RWPE2 (cell line): ENCODE data around the gene ITK.
"Not testable (repeated sequence)": the region's sequence is repeated elsewhere in the genome, so short reads cannot be mapped to it uniquely, and the experiment has no call there.

Experiments
- ATAC-seq: fragments of 200-7000 bp; cut with Tn5 transposase; 3 replicates; pipeline ENCODE4 v1.9.1; 2021; ENCODE audit warnings: low read depth
- DNase-seq: peaks from one replicate; pipeline ENCODE4 v3.0.0-alpha.2; 2020; ENCODE audit warnings: low spot score
- H3K27ac ChIP-seq: fragments of 450-650 bp; 2 replicates; pipeline ENCODE4 v1.5.1; 2017; ENCODE audit warnings: mild to moderate bottlenecking; ENCODE audit not compliant: poor library complexity, severe bottlenecking
- H3K27me3 ChIP-seq: fragments of 250-450 bp; sonication (Bioruptor Pico); 2 replicates; pipeline ENCODE4 v1.5.1; 2021; ENCODE audit warnings: mild to moderate bottlenecking, moderate library complexity; ENCODE audit not compliant: insufficient read depth, poor library complexity, severe bottlenecking
- H3K36me3 ChIP-seq: fragments of 250-450 bp; sonication (Bioruptor Pico); 2 replicates; pipeline ENCODE4 v1.5.1; 2020; ENCODE audit warnings: low read depth, mild to moderate bottlenecking, moderate library complexity
- H3K4me1 ChIP-seq: fragments of 250-450 bp; sonication (Bioruptor Pico); 2 replicates; pipeline ENCODE4 v1.5.1; 2021; ENCODE audit warnings: mild to moderate bottlenecking, moderate library complexity; ENCODE audit not compliant: insufficient read depth, poor library complexity, severe bottlenecking
- H3K4me3 ChIP-seq: fragments of 250-450 bp; sonication (Bioruptor Pico); 2 replicates; pipeline ENCODE4 v1.5.1; 2021; ENCODE audit warnings: mild to moderate bottlenecking, moderate library complexity; ENCODE audit not compliant: severe bottlenecking
- H3K9me3 ChIP-seq: fragments of 250-450 bp; sonication (Bioruptor Pico); 2 replicates; pipeline ENCODE4 v1.5.1; 2021; ENCODE audit warnings: mild to moderate bottlenecking, moderate library complexity; ENCODE audit not compliant: severe bottlenecking
- TF ChIP-seq, protein P1 (sequence below): fragments of 450-650 bp; IDR thresholded peaks from one replicate; pipeline ENCODE4 v1.5.1; 2017; ENCODE audit warnings: mild to moderate bottlenecking, moderate library complexity; ENCODE audit not compliant: poor library complexity, severe bottlenecking

Gene ITK

DNA sequence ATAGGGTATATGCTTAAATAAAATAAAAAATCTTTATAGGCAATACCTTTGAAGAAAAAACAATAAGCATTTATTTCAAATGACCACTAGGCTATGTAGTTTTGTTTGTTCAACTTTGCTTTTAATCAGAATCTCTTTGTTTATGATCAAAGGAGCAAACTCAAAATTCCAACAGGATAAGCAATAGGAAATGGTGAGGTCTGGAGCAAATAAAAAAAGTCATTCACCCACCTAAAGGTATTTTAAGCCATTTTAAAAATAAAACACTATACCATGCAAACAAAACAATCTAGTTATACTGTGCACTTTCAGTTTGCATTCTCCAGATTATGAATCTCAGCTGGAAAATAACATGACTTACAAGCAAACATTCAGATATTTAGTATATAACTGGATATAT, 50.0 kb downstream of the ITK start:
- Histone ChIP-seq H3K4me1 (peaks cover 3% of the 10 kb centered on the region), H3K27ac (no peak overlapping the region), H3K36me3 (no peaks in the 10 kb centered on the region), H3K9me3 (no peaks in the 10 kb centered on the region), H3K27me3 (no peaks in the 10 kb centered on the region), H3K4me3 (no peak overlapping the region)
- TF ChIP-seq, protein P1, sequence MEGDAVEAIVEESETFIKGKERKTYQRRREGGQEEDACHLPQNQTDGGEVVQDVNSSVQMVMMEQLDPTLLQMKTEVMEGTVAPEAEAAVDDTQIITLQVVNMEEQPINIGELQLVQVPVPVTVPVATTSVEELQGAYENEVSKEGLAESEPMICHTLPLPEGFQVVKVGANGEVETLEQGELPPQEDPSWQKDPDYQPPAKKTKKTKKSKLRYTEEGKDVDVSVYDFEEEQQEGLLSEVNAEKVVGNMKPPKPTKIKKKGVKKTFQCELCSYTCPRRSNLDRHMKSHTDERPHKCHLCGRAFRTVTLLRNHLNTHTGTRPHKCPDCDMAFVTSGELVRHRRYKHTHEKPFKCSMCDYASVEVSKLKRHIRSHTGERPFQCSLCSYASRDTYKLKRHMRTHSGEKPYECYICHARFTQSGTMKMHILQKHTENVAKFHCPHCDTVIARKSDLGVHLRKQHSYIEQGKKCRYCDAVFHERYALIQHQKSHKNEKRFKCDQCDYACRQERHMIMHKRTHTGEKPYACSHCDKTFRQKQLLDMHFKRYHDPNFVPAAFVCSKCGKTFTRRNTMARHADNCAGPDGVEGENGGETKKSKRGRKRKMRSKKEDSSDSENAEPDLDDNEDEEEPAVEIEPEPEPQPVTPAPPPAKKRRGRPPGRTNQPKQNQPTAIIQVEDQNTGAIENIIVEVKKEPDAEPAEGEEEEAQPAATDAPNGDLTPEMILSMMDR = no peak
- DNase-seq (no peak), ATAC-seq (no peak)

- no peaks in the 10 kb centered on the region for H3K36me3 ChIP-seq
Measured at GRCh38 chr5:157232706-157233105, 52.1 kb downstream of the ITK start.

DNA sequence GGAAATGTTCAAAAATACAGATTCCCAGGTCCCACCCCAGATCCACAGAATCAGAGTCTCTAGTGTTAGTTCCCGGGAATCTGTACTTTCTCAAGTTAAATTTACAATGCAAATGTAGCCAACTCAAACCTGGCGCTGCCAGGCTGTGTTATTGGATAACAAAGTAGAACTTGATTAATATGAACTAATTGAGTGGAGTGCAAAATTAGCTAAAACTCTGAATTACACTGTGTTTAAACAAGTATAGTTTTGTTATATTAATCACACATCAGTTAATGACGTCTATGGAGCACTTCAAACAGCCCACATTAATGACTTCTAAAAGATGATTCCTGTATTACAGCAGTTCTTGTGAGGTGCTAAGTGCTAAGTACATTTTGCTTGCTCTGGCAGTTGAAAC, 52.9 kb downstream of the ITK start:
- H3K9me3 ChIP-seq = no peaks in the 10 kb centered on the region
- DNase-seq (no peak), ATAC-seq (no peak)
- TF ChIP-seq, protein P1 = no peak
- H3K4me1 ChIP-seq = peaks cover 3% of the 10 kb centered on the region
- no peaks in the 10 kb centered on the region for H3K36me3 ChIP-seq
- H3K27ac ChIP-seq = no peak overlapping the region
- H3K4me3 ChIP-seq = no peak overlapping the region
- no peaks in the 10 kb centered on the region for H3K27me3 ChIP-seq

More at GRCh38 chr5:157232706-157233105, 52.1 kb downstream of the ITK start:
- peak; percentile 29; the same call in 2 of the 3 replicates for ATAC-seq
- DNase-seq = no peak
- no peak overlapping the region for H3K4me3 ChIP-seq
- H3K9me3 ChIP-seq = no peaks in the 10 kb centered on the region
- H3K4me1 ChIP-seq = peaks cover 3% of the 10 kb centered on the region
- TF ChIP-seq, protein P1 = no peak
- H3K27ac ChIP-seq = no peak overlapping the region
- no peaks in the 10 kb centered on the region for H3K27me3 ChIP-seq

- DNase-seq (no peak), ATAC-seq (no peak)
- H3K36me3 ChIP-seq = no peaks in the 10 kb centered on the region
- TF ChIP-seq, protein P1 = no peak
- no peaks in the 10 kb centered on the region for H3K9me3 ChIP-seq
- peaks cover 3% of the 10 kb centered on the region for H3K4me1 ChIP-seq
- H3K27ac ChIP-seq = no peak overlapping the region
- no peak overlapping the region for H3K4me3 ChIP-seq
- H3K27me3 ChIP-seq = no peaks in the 10 kb centered on the region
Measured at GRCh38 chr5:157236423-157236822, 55.8 kb downstream of the ITK start.

- ATAC-seq (no peak), DNase-seq (no peak)
- no peaks in the 10 kb centered on the region for H3K4me1 ChIP-seq
- no peaks in the 10 kb centered on the region for H3K36me3 ChIP-seq
- no peak overlapping the region for H3K27ac ChIP-seq
- TF ChIP-seq, protein P1 = no peak
- no peak overlapping the region for H3K4me3 ChIP-seq
- no peaks in the 10 kb centered on the region for H3K27me3 ChIP-seq
- H3K9me3 ChIP-seq = no peaks in the 10 kb centered on the region
Measured at GRCh38 chr5:157241483-157241882, 60.8 kb downstream of the ITK start.

GRCh38 chr5:157244704-157245103, 64.1 kb downstream of the ITK start:
- H3K27ac ChIP-seq, DNase-seq, ATAC-seq, H3K36me3 ChIP-seq, H3K9me3 ChIP-seq, H3K27me3 ChIP-seq, H3K4me3 ChIP-seq, H3K4me1 ChIP-seq: not testable (repeated sequence)
